Thyroid gland (tissue), 4 donors: ENCODE data around the gene MAP3K5.

Experiments used
- CTCF ChIP-seq, 6 experiments: fragments of 200-600 bp in 3 of 6; fragments of 450-650 bp in 3 of 6; sonication (generic) in 3 of 6; IDR thresholded peaks; one replicate each; pipeline ENCODE4 v1.5.1; 2016 to 2019; ENCODE audit warnings: antibody characterized with exemption in 6 of 6, mild to moderate bottlenecking in 2 of 6, inconsistent platforms in 1 of 6, moderate library complexity in 1 of 6
- POLR2A ChIP-seq, 2 donors: fragments of 450-650 bp; IDR thresholded peaks; one replicate each; pipeline ENCODE4 v1.6.1; 2017; ENCODE audit warnings: antibody characterized with exemption in 2 of 2, mild to moderate bottlenecking in 2 of 2, moderate library complexity in 1 of 2

DNA sequence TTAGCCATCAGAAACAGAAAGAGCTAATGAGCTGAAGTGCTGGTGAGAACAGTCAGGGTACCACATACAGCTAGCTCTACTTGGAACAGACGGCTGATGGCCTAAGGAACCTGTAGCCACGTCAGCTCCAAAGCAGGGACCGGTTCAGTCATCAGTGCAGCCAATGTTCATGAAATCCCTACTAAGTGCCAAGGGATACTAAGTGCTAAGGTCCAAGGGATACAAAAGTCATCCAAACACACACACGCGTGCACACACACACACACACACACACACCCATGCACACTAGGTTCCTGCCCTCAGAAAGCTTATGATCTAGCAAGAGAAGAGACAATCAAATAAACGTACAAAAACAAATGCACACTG is 53.6 kb downstream of the MAP3K5 start:
- no peak for TF ChIP-seq CTCF (IDR thresholded peaks at IDR 0.05)
- TF ChIP-seq POLR2A (IDR thresholded peaks at IDR 0.05) = no peak
